HCT116 (cell line): Measurements from ENCODE around the gene ACY1.

ENCODE experiments used
- CEBPB ChIP-seq: IDR thresholded peaks from 2 replicates; pipeline ENCODE4 v1.6.1; 2012; ENCODE audit warnings: low read depth
- CTCF ChIP-seq, 3 experiments: fragments of 200-600 bp in 1 of 3; sonication (generic) in 1 of 3; IDR thresholded peaks in 2 of 3; conservative IDR thresholded peaks in 1 of 3; 2 replicates each; pipeline ENCODE4 v1.5.1; 2012 to 2017; ENCODE audit warnings: low read depth in 2 of 3, low read length in 2 of 3, antibody characterized with exemption in 1 of 3, borderline replicate concordance in 1 of 3, control low read depth in 1 of 3, mild to moderate bottlenecking in 1 of 3, mixed read lengths in 1 of 3, mixed run types in 1 of 3, moderate library complexity in 1 of 3; ENCODE audit not compliant: insufficient read depth in 1 of 3
- EGR1 ChIP-seq: IDR thresholded peaks from 2 replicates; pipeline ENCODE4 v1.6.1; 2012; ENCODE audit warnings: low read depth
- EZH2 ChIP-seq: fragments of 200-600 bp; sonication (generic); IDR thresholded peaks from 2 replicates; pipeline ENCODE4 v1.6.1; 2017; ENCODE audit warnings: antibody characterized with exemption, mixed run types
- EZH2phosphoT487 ChIP-seq: fragments of 200-600 bp; IDR thresholded peaks from 2 replicates; pipeline ENCODE4 v1.6.1; 2018; ENCODE audit warnings: antibody characterized with exemption, borderline replicate concordance
- JUND ChIP-seq: IDR thresholded peaks from 2 replicates; pipeline ENCODE4 v1.6.1; 2012
- MAX ChIP-seq: IDR thresholded peaks from 2 replicates; pipeline ENCODE4 v1.6.1; 2012
- POLR2A ChIP-seq: IDR thresholded peaks from 2 replicates; pipeline ENCODE4 v1.7.0; 2011; ENCODE audit warnings: borderline replicate concordance; ENCODE audit not compliant: insufficient read depth, insufficient read length; ENCODE audit errors: extremely low read depth
- POLR2AphosphoS5 ChIP-seq: IDR thresholded peaks from 2 replicates; pipeline ENCODE4 v1.6.1; 2011; ENCODE audit warnings: mild to moderate bottlenecking, low read depth, low read length, moderate library complexity
- REST ChIP-seq: IDR thresholded peaks from 2 replicates; pipeline ENCODE4 v1.6.1; 2012; ENCODE audit warnings: low read depth
- SP1 ChIP-seq: IDR thresholded peaks from 2 replicates; pipeline ENCODE4 v1.6.1; 2012; ENCODE audit warnings: low read depth
- TCF7L2 ChIP-seq: IDR thresholded peaks from 2 replicates; pipeline ENCODE4 v1.7.0; 2011; ENCODE audit warnings: borderline replicate concordance, inconsistent platforms; ENCODE audit not compliant: insufficient read depth, insufficient read length; ENCODE audit errors: extremely low read depth
- ZFX ChIP-seq: fragments of 450-650 bp; IDR thresholded peaks from 2 replicates; pipeline ENCODE4 v1.6.1; 2017
- TF ChIP-seq, protein P1 (sequence below): IDR thresholded peaks from 2 replicates; pipeline ENCODE4 v1.6.1; 2012

DNA sequence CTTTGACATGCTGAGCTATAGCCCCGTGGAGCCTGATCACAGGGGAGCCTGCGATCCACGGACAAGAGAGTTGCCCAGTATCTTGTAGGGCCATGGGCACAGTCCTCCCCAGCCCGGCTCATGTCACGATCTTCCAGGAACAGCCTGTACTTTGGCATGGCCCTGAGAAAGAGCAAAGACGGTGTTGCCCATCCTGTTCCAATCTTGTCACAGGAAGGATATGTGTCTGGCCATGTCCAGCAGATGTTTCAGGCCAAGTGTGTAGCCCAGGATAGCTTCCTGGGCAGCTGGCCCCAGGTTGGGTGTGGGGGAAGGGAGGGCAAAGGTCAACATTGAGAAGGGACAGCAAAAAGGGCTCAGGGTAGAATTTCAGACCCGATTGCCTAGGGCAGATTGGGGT is 29.4 kb downstream of the ACY1 start:
- TF ChIP-seq CTCF (IDR thresholded peaks at IDR 0.05 in 2 of 3, conservative IDR thresholded peaks at IDR 0.05 in 1 of 3; ENCODE audit: borderline replicate concordance in 1 of 3, insufficient read depth in 1 of 3, low read depth in 2 of 3, low read length in 2 of 3) (no peak), EZH2phosphoT487 (no peak), POLR2AphosphoS5 (no peak), JUND (no peak), REST (no peak), EGR1 (no peak), POLR2A (no peak), TCF7L2 (no peak), EZH2 (no peak), MAX (no peak), ZFX (no peak), CEBPB (no peak), SP1 (no peak)
- TF ChIP-seq, protein P1, sequence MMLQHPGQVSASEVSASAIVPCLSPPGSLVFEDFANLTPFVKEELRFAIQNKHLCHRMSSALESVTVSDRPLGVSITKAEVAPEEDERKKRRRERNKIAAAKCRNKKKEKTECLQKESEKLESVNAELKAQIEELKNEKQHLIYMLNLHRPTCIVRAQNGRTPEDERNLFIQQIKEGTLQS = no peak
